ENCODE results near the gene NRCAM.

DNA sequence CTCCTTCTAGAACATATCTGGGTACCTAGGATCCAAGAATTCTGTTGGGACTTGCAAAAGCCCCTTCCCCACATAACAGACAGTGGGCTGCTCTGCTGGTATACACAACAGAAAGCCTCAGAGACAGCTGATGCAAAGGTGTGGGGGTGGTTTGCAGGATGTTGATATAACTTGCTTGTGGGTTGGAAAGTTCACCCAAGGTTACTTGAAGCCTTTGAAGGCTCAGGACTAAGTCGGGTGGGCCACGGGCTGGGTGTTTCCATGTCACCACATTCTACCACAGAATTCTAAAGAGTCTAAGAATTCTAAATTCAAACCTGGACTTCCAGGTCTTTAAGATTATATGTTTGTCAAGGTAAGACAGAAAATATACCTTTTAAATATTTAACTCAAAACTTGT, 7.4 kb upstream of the NRCAM start:
- TF ChIP-seq, protein P1, sequence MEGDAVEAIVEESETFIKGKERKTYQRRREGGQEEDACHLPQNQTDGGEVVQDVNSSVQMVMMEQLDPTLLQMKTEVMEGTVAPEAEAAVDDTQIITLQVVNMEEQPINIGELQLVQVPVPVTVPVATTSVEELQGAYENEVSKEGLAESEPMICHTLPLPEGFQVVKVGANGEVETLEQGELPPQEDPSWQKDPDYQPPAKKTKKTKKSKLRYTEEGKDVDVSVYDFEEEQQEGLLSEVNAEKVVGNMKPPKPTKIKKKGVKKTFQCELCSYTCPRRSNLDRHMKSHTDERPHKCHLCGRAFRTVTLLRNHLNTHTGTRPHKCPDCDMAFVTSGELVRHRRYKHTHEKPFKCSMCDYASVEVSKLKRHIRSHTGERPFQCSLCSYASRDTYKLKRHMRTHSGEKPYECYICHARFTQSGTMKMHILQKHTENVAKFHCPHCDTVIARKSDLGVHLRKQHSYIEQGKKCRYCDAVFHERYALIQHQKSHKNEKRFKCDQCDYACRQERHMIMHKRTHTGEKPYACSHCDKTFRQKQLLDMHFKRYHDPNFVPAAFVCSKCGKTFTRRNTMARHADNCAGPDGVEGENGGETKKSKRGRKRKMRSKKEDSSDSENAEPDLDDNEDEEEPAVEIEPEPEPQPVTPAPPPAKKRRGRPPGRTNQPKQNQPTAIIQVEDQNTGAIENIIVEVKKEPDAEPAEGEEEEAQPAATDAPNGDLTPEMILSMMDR (IDR thresholded peaks at IDR 0.05): no peak
- no peak for TF ChIP-seq EP300 (IDR thresholded peaks at IDR 0.05)
- no peak for TF ChIP-seq POLR2A (IDR thresholded peaks at IDR 0.05)
